Measurements from ENCODE around the gene LPP. TPM values are rescaled to one million over a fixed set of nuclear protein-coding genes. Genes with fewer than 3 reads are reported as not detected.

The LPP gene
- total RNA-seq, 2 donors from 2014 or later = 170 to 246 TPM

- H3K4me3 ChIP-seq = no peak overlapping the region
- no peaks in the 10 kb centered on the region for H3K27me3 ChIP-seq
- H3K9me3 ChIP-seq = no peaks in the 10 kb centered on the region
- TF ChIP-seq, protein P1, sequence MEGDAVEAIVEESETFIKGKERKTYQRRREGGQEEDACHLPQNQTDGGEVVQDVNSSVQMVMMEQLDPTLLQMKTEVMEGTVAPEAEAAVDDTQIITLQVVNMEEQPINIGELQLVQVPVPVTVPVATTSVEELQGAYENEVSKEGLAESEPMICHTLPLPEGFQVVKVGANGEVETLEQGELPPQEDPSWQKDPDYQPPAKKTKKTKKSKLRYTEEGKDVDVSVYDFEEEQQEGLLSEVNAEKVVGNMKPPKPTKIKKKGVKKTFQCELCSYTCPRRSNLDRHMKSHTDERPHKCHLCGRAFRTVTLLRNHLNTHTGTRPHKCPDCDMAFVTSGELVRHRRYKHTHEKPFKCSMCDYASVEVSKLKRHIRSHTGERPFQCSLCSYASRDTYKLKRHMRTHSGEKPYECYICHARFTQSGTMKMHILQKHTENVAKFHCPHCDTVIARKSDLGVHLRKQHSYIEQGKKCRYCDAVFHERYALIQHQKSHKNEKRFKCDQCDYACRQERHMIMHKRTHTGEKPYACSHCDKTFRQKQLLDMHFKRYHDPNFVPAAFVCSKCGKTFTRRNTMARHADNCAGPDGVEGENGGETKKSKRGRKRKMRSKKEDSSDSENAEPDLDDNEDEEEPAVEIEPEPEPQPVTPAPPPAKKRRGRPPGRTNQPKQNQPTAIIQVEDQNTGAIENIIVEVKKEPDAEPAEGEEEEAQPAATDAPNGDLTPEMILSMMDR (IDR thresholded peaks at IDR 0.05) = no peak
- intact Hi-C loops (cut with DNase I) = no loop called here
- DNase-seq = no peak
- no peak overlapping the region for H3K9ac ChIP-seq (ENCODE audit: low read depth in 2 of 2, low read length in 2 of 2)
- H3K36me3 ChIP-seq = no peaks in the 10 kb centered on the region
- no peak overlapping the region for H3K27ac ChIP-seq
- no peaks in the 10 kb centered on the region for H3K4me1 ChIP-seq
Measured at GRCh38 chr3:188778091-188778852, 624.3 kb downstream of the LPP start.

- intact Hi-C loops (cut with DNase I) = no loop called here
- no peaks in the 10 kb centered on the region for H3K4me1 ChIP-seq
- H3K9me3 ChIP-seq = no peaks in the 10 kb centered on the region
- H3K9ac ChIP-seq (ENCODE audit: low read depth in 2 of 2, low read length in 2 of 2) = no peak overlapping the region
- no peak for DNase-seq
- TF ChIP-seq, protein P1 (IDR thresholded peaks at IDR 0.05) = no peak
- no peak overlapping the region for H3K4me3 ChIP-seq
- H3K36me3 ChIP-seq = no peaks in the 10 kb centered on the region
- peak overlapping the region; percentile 36 for H3K27ac ChIP-seq
- no peaks in the 10 kb centered on the region for H3K27me3 ChIP-seq
Measured at GRCh38 chr3:188779281-188779980, 625.5 kb downstream of the LPP start.

- no peaks in the 10 kb centered on the region for H3K36me3 ChIP-seq
- no peaks in the 10 kb centered on the region for H3K27me3 ChIP-seq
- intact Hi-C loops (cut with DNase I) = no loop called here
- H3K9ac ChIP-seq (ENCODE audit: low read depth in 2 of 2, low read length in 2 of 2) = no peak overlapping the region
- H3K27ac ChIP-seq = peak overlapping the region; percentile 36
- TF ChIP-seq, protein P1 (IDR thresholded peaks at IDR 0.05) = no peak
- H3K9me3 ChIP-seq = no peaks in the 10 kb centered on the region
- DNase-seq = no peak
- H3K4me3 ChIP-seq = no peak overlapping the region
- no peaks in the 10 kb centered on the region for H3K4me1 ChIP-seq
Measured at GRCh38 chr3:188780193-188781147, 626.5 kb downstream of the LPP start.

DNA sequence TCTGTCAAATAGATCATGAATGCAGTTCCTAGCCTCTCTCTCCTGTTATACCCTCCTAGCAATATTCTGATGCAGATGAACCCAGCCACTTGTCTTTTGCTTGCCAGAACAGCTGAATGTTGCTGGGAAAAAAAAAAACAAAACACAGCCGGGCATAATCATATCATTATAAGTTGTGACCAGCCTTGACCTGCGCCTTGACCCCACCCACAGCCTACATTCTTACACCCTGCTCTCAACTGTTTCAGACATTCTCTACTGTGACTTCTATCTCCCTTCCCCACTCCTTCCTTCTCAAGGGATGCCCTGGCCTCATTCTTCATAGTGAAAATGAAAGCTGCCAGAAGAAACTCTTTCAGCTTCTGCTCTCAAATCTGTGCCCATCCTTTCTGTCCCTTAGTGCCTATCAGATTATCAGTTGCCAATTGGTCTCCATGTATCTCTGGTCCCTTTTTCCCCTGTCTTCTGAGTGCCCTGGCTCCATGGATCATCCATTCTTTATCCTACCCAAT is 628.7 kb downstream of the LPP start:
- no peaks in the 10 kb centered on the region for H3K9me3 ChIP-seq
- H3K27me3 ChIP-seq = no peaks in the 10 kb centered on the region
- H3K36me3 ChIP-seq = no peaks in the 10 kb centered on the region
- no peak overlapping the region for H3K27ac ChIP-seq
- no peak overlapping the region for H3K4me3 ChIP-seq
- TF ChIP-seq, protein P1 (IDR thresholded peaks at IDR 0.05) = no peak
- H3K9ac ChIP-seq (ENCODE audit: low read depth in 2 of 2, low read length in 2 of 2) = no peak overlapping the region
- intact Hi-C loops (cut with DNase I) = no loop called here
- DNase-seq = no peak
- H3K4me1 ChIP-seq = no peaks in the 10 kb centered on the region

GRCh38 chr3:188786424-188786823 is 632.5 kb downstream of the LPP start:
- no peak for DNase-seq
- H3K27me3 ChIP-seq = no peaks in the 10 kb centered on the region
- no peak overlapping the region for H3K4me3 ChIP-seq
- no peaks in the 10 kb centered on the region for H3K4me1 ChIP-seq
- H3K9me3 ChIP-seq = no peaks in the 10 kb centered on the region
- no peak overlapping the region for H3K27ac ChIP-seq
- intact Hi-C loops (cut with DNase I) = no loop called here
- H3K36me3 ChIP-seq = no peaks in the 10 kb centered on the region
- TF ChIP-seq, protein P1 (IDR thresholded peaks at IDR 0.05) = no peak
- H3K9ac ChIP-seq (ENCODE audit: low read depth in 2 of 2, low read length in 2 of 2) = no peak overlapping the region

All from colonic mucosa (tissue), 4 donors.